Peyer's patch (tissue), 4 donors: ENCODE data around the gene ZNF385D.

Experiments used
- CTCF ChIP-seq, 6 experiments: fragments of 450-650 bp in 4 of 6; fragments of 200-600 bp in 2 of 6; sonication (generic) in 1 of 6; IDR thresholded peaks; one replicate each; pipeline ENCODE4 v1.5.1; 2017 to 2019; ENCODE audit warnings: antibody characterized with exemption in 6 of 6, mild to moderate bottlenecking in 3 of 6, moderate library complexity in 1 of 6
- POLR2A ChIP-seq, 2 donors: fragments of 450-650 bp; IDR thresholded peaks; one replicate each; pipeline ENCODE4 v1.5.1; 2017; ENCODE audit warnings: antibody characterized with exemption in 2 of 2, mild to moderate bottlenecking in 2 of 2, moderate library complexity in 2 of 2

- TF ChIP-seq POLR2A (IDR thresholded peaks at IDR 0.05) = no peak
- no peak for TF ChIP-seq CTCF (IDR thresholded peaks at IDR 0.05)
Observed at GRCh38 chr3:21645121-21645897, 105.7 kb downstream of the ZNF385D start.
